GM12878 (cell line): Measurements from ENCODE around the gene ARHGAP44. TPM values are rescaled to one million over a fixed set of nuclear protein-coding genes. Genes with fewer than 3 reads are reported as not detected.

Experiments
- ATAC-seq: fragments of 200-7000 bp; cut with Tn5 transposase; 3 replicates; pipeline ENCODE4 v1.9.1; 2020; ENCODE audit warnings: mild to moderate bottlenecking, moderate library complexity
- BruUV-seq: library from RNA; stranded (reverse); fragments of 400-500 nt; replicated peaks from 2 replicates; lab custom pipeline; 2021; lab: Mats Ljungman, UMichigan
- CTCF ChIA-PET: fragments of 300-600 bp; sonication (Branson Sonifier 250); formaldehyde crosslinking; extraction: SDS; loops from one replicate; lab custom pipeline; 2021; ENCODE audit warnings: inconsistent platforms; lab: Yijun Ruan, JAX
- POLR2A ChIA-PET: fragments of 350-600 bp; formaldehyde crosslinking; extraction: SDS; loops from one replicate; lab custom pipeline; 2021; ENCODE audit warnings: inconsistent platforms; lab: Charles Lee
- RAD21 ChIA-PET: fragments of 300-600 bp; sonication (Branson Sonifier 250); formaldehyde crosslinking; loops from one replicate; lab custom pipeline; 2023; ENCODE audit warnings: antibody characterized with exemption; ENCODE audit not compliant: unreplicated experiment; lab: Charles Lee
- SMC1A ChIA-PET: fragments of 300-600 bp; sonication (Branson Sonifier 250); formaldehyde crosslinking; loops from one replicate; lab custom pipeline; 2023; ENCODE audit not compliant: unreplicated experiment, uncharacterized antibody; lab: Charles Lee
- DNase-seq: peaks from one replicate; pipeline ENCODE4 v3.0.0-alpha.2; 2011; ENCODE audit warnings: low read depth, low spot score
- FAIRE-seq: peaks from 3 replicates; lab custom pipeline; 2011; peaks lifted over from hg19 to GRCh38; lab: Jason Lieb, UNC
- H2AFZ ChIP-seq: 2 replicates; pipeline ENCODE4 v1.6.0; 2011; ENCODE audit warnings: low read depth, low read length, control low read depth; ENCODE audit not compliant: control insufficient read depth
- H3K27ac ChIP-seq: 2 replicates; pipeline ENCODE4 v1.5.1; 2011; ENCODE audit warnings: control low read depth; ENCODE audit not compliant: control insufficient read depth, insufficient read depth
- H3K27me3 ChIP-seq, 2 experiments: replicated peaks in 1 of 2; 2 replicates each; pipeline versions ENCODE4 v1.6.0 to v1.6.1; 2011; ENCODE audit warnings: low read length in 1 of 2; ENCODE audit not compliant: control insufficient read depth in 2 of 2, insufficient read depth in 2 of 2
- H3K36me3 ChIP-seq, 2 experiments: 2 replicates each; pipeline ENCODE4 v1.5.1; 2011; ENCODE audit warnings: low read length in 1 of 2; ENCODE audit not compliant: control insufficient read depth in 2 of 2, insufficient read depth in 2 of 2
- H3K4me1 ChIP-seq: 2 replicates; pipeline ENCODE4 v1.6.1; 2011; ENCODE audit warnings: mild to moderate bottlenecking, low read length, moderate library complexity, mixed read lengths; ENCODE audit not compliant: control insufficient read depth, insufficient read depth
- H3K4me2 ChIP-seq: 2 replicates; pipeline ENCODE4 v1.6.0; 2011; ENCODE audit warnings: control low read depth; ENCODE audit not compliant: control insufficient read depth, insufficient read depth
- H3K4me3 ChIP-seq: fragments of 200-600 bp; sonication (generic); 2 replicates; pipeline ENCODE4 v1.5.1; 2016
- H3K79me2 ChIP-seq: 2 replicates; pipeline ENCODE4 v1.6.0; 2011; ENCODE audit warnings: low read length; ENCODE audit not compliant: control insufficient read depth, insufficient read depth
- H3K9ac ChIP-seq: 2 replicates; pipeline ENCODE4 v1.8.0; 2011; ENCODE audit warnings: low read length, control low read depth, mixed read lengths; ENCODE audit not compliant: control insufficient read depth, insufficient read depth
- H3K9me3 ChIP-seq: replicated peaks from 3 replicates; pipeline ENCODE4 v1.5.1; 2011; ENCODE audit warnings: mild to moderate bottlenecking, low read length; ENCODE audit not compliant: control insufficient read depth, insufficient read depth
- H4K20me1 ChIP-seq: 2 replicates; pipeline ENCODE4 v1.6.0; 2011; ENCODE audit not compliant: control insufficient read depth, insufficient read depth
- IRF4 ChIP-seq: IDR thresholded peaks from 2 replicates; pipeline ENCODE4 v1.6.1; 2011; ENCODE audit warnings: low read depth, low read length
- KLF5 ChIP-seq: fragments of 450-650 bp; IDR thresholded peaks from 2 replicates; pipeline ENCODE4 v1.6.1; 2014; ENCODE audit warnings: mild to moderate bottlenecking; ENCODE audit not compliant: partially characterized antibody
- NFYB ChIP-seq: IDR thresholded peaks from 2 replicates; pipeline ENCODE4 v1.6.1; 2011; ENCODE audit warnings: low read depth, mild to moderate bottlenecking, low read length, improper control_type of control experiment, moderate library complexity; ENCODE audit not compliant: insufficient read depth
- NR2C1 ChIP-seq: fragments of 450-650 bp; IDR thresholded peaks from 2 replicates; pipeline ENCODE4 v1.6.1; 2017; ENCODE audit warnings: antibody characterized with exemption, mild to moderate bottlenecking, moderate library complexity
- PAX5 ChIP-seq: IDR thresholded peaks from 2 replicates; pipeline ENCODE4 v1.6.1; 2011; ENCODE audit warnings: low read depth, low read length, borderline replicate concordance
- PAX8 ChIP-seq: fragments of 450-650 bp; IDR thresholded peaks from 2 replicates; pipeline ENCODE4 v1.6.1; 2017; ENCODE audit warnings: mild to moderate bottlenecking, moderate library complexity
- YY1 ChIP-seq: IDR thresholded peaks from 2 replicates; pipeline ENCODE4 v1.6.1; 2011; ENCODE audit warnings: low read depth, mild to moderate bottlenecking, low read length
- ZBED1 ChIP-seq: IDR thresholded peaks from 2 replicates; pipeline ENCODE4 v1.6.1; 2016; ENCODE audit warnings: borderline replicate concordance
- ZNF592 ChIP-seq: fragments of 450-650 bp; IDR thresholded peaks from 2 replicates; pipeline ENCODE4 v1.6.1; 2017; ENCODE audit warnings: mild to moderate bottlenecking, moderate library complexity
- ZNF622 ChIP-seq: fragments of 450-650 bp; IDR thresholded peaks from 2 replicates; pipeline ENCODE4 v1.6.1; 2017; ENCODE audit warnings: mild to moderate bottlenecking, inconsistent platforms
- WGBS: methylation state at CpG from one replicate; pipeline ENCODE4 v1.1.6; 2016; ENCODE audit warnings: low lambda C conversion rate; ENCODE audit not compliant: insufficient replicate concordance, insufficient coverage; ENCODE audit errors: missing lambda C conversion rate; 5-methylcytosine and 5-hydroxymethylcytosine counted together
- in situ Hi-C: fragments of 300-500 bp; cut with MboI; formaldehyde crosslinking; loops from 9 replicates; pipeline ENCODE4 v1.14.3; 2018; ENCODE audit warnings: mixed read lengths
- intact Hi-C: fragments of 100-400 bp; cut with micrococcal nuclease; formaldehyde crosslinking; loops from one replicate; pipeline ENCODE4 v1.14.2; 2022; ENCODE audit not compliant: unreplicated experiment
- polyA plus RNA-seq, 11 experiments: library from polyadenylated mRNA; depleted of rRNA in 4 of 11; unstranded in 6 of 11; stranded (reverse) in 5 of 11; fragments of >200 nt; fragmentation: Nextera tagmentation in 4 of 11; fragmentation: Illumina TruSeq in 1 of 11; extraction: Ambion mirVana in 4 of 11; extraction: Trizol in 1 of 11; gene quantifications; 1 replicate in 1 of 11; 2 replicates in 10 of 11; pipeline versions ENCODE4 v1.2.1 to v1.2.3, GENCODE V29; 2011 to 2016; ENCODE audit warnings: inconsistent platforms in 2 of 11, missing spikeins in 2 of 11, low read depth in 1 of 11
- total RNA-seq, 4 experiments: library from RNA; depleted of rRNA in 3 of 4; stranded (reverse); fragments of >200 nt in 3 of 4; fragmentation: Illumina TruSeq in 1 of 4; extraction: Trizol in 1 of 4; gene quantifications; 2 replicates each; pipeline versions ENCODE4 v1.2.1 to v1.2.3, GENCODE V29; 2013 to 2021

The ARHGAP44 gene
- total and polyA plus RNA-seq, 10 of the 15 experiments (the other 5 are each of a cell fraction or from before 2014, with no cell fraction given) = 0.11 to 1.2 (median 0.48) TPM

DNA sequence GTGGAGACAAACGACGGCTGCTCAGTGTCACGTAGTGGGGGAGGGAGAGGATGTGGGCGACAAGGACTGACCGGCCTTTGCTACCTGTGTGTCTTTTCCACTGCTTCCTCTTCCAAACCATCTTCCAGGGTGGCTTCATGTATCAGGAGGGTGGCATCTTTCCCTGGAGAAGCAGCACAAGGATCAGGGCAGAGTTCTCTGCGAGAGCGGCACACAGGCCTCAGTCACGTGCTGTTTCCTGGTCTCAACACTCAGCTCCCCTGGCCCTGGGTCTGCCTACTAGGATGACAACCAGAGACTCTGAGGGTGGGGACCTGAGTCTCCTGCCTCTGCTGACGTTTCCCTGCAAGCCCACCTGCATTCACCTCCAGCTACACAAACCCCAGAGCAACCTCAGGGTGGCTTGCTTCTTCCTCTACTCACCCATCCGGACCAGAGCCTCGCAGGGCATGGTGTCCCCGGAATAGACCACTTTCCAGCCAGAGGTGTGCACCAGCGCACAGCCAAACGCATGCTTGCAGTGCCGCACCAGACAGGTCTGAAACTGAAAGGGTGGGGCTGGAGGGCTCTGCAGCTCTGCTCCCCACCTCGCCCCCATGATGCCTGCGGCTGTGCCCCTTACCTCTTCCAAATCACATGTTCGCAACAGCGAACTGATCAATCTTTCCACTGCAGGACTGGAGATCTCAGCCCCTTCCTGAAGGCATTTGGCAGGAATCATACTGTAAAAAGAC lies 205.2 kb downstream of the ARHGAP44 start:
- CTCF ChIA-PET = no interaction called here
- in situ Hi-C loops (no loop called here), intact Hi-C loops (no loop called here)
- no peaks in the 10 kb centered on the region for H3K4me1 ChIP-seq
- POLR2A ChIA-PET = no interaction called here
- H4K20me1 ChIP-seq = no peaks in the 10 kb centered on the region
- DNase-seq = no peak
- BruUV-seq = no TSS peak
- no peak overlapping the region for H3K4me3 ChIP-seq
- 96% methylated on average over 19 of the region's 19 CpGs for WGBS
- RAD21 ChIA-PET = no interaction called here
- H3K79me2 ChIP-seq = no peaks in the 10 kb centered on the region
- no peak for ATAC-seq
- H3K9me3 ChIP-seq = no peaks in the 10 kb centered on the region
- no peak overlapping the region for H3K9ac ChIP-seq
- peaks cover 44 to 51% of the 10 kb centered on the region in 2 experiments for H3K36me3 ChIP-seq
- H3K27me3 ChIP-seq = no peaks in the 10 kb centered on the region
- TF ChIP-seq PAX8 (no peak), IRF4 (no peak), YY1 (no peak), NR2C1 (no peak)
- no peak overlapping the region for H2AFZ ChIP-seq
- H3K4me2 ChIP-seq = no peak overlapping the region
- no peak overlapping the region for H3K27ac ChIP-seq
- FAIRE-seq = no peak
- SMC1A ChIA-PET = no interaction called here

- H3K4me2 ChIP-seq = no peak overlapping the region
- peaks cover 42 to 53% of the 10 kb centered on the region in 2 experiments for H3K36me3 ChIP-seq
- FAIRE-seq = no peak
- no peaks in the 10 kb centered on the region for H4K20me1 ChIP-seq
- H3K4me3 ChIP-seq = no peak overlapping the region
- H2AFZ ChIP-seq = no peak overlapping the region
- 88% methylated on average over 11 of the region's 11 CpGs for WGBS
- TF ChIP-seq NFYB (no peak), KLF5 (no peak), ZNF592 (no peak), ZNF622 (no peak), PAX5 (no peak), ZBED1 (no peak)
- TF ChIP-seq, all 136 proteins: peak for 0
- no peak overlapping the region for H3K9ac ChIP-seq
- H3K27me3 ChIP-seq = no peaks in the 10 kb centered on the region
- ChIA-PET SMC1A (no interaction called here), CTCF (no interaction called here), POLR2A (no interaction called here), RAD21 (no interaction called here)
- intact Hi-C loops (no loop called here), in situ Hi-C loops (no loop called here)
- H3K9me3 ChIP-seq = no peaks in the 10 kb centered on the region
- no TSS peak for BruUV-seq
- no peak for DNase-seq
- H3K79me2 ChIP-seq = no peaks in the 10 kb centered on the region
- H3K4me1 ChIP-seq = no peaks in the 10 kb centered on the region
- H3K27ac ChIP-seq = no peak overlapping the region
- ATAC-seq = no peak
Measured at GRCh38 chr17:12995106-12995895, 206.0 kb downstream of the ARHGAP44 start.
